K562 (cell line): ENCODE data around the gene COL26A1. TPM values are rescaled to one million over a fixed set of nuclear protein-coding genes. Genes with fewer than 3 reads are reported as not detected.

ENCODE experiments used
- ATF3 ChIP-seq, 2 experiments: fragments of 450-650 bp in 1 of 2; sonication (generic) in 1 of 2; formaldehyde crosslinking in 1 of 2; IDR thresholded peaks in 1 of 2; conservative IDR thresholded peaks in 1 of 2; 2 replicates each; pipeline versions ENCODE4 v1.6.1 to v1.8.1; 2016 to 2023; ENCODE audit warnings: mild to moderate bottlenecking in 2 of 2, moderate library complexity in 2 of 2, inconsistent platforms in 1 of 2, missing genetic modification reagents in 1 of 2
- CEBPZ ChIP-seq: fragments of 150-350 bp; IDR thresholded peaks from 2 replicates; pipeline ENCODE4 v1.6.1; 2014; ENCODE audit warnings: low read depth, mild to moderate bottlenecking, low read length, borderline replicate concordance
- CREM ChIP-seq: IDR thresholded peaks from 2 replicates; pipeline ENCODE4 v1.6.1; 2014; ENCODE audit warnings: antibody characterized with exemption, low read depth
- KLF1 ChIP-seq: fragments of 450-650 bp; IDR thresholded peaks from 2 replicates; pipeline ENCODE4 v1.6.1; 2016; ENCODE audit warnings: missing genetic modification characterization, missing compliant biosample characterization
- PATZ1 ChIP-seq: fragments of 250-450 bp; sonication (Bioruptor Pico); IDR thresholded peaks from 2 replicates; pipeline ENCODE4 v1.5.0; 2020; ENCODE audit warnings: mild to moderate bottlenecking, borderline replicate concordance
- RREB1 ChIP-seq: fragments of 250-450 bp; sonication (Bioruptor Pico); IDR thresholded peaks from 2 replicates; pipeline ENCODE4 v1.4.0; 2020
- SP2 ChIP-seq: IDR thresholded peaks from 2 replicates; pipeline ENCODE4 v1.6.1; 2011; ENCODE audit warnings: mild to moderate bottlenecking, low read depth, low read length, moderate library complexity; ENCODE audit not compliant: poor library complexity, severe bottlenecking; ENCODE audit errors: extremely low read depth
- USF2 ChIP-seq: sonication (generic); formaldehyde crosslinking; IDR thresholded peaks from 2 replicates; pipeline ENCODE4 v1.5.0; 2020; ENCODE audit warnings: missing genetic modification reagents
- YBX1 ChIP-seq: fragments of 450-650 bp; IDR thresholded peaks from 2 replicates; pipeline ENCODE4 v1.7.1; 2016; ENCODE audit warnings: mild to moderate bottlenecking
- polyA plus RNA-seq, 8 experiments: library from polyadenylated mRNA; depleted of rRNA in 4 of 8; stranded (reverse) in 5 of 8; unstranded in 3 of 8; fragments of >200 nt; fragmentation: Nextera tagmentation in 2 of 8; fragmentation: Illumina TruSeq in 1 of 8; extraction: Ambion mirVana in 2 of 8; extraction: Trizol in 1 of 8; gene quantifications; 2 replicates each; pipeline versions ENCODE4 v1.2.1 to v1.2.3, GENCODE V29; 2011 to 2014; ENCODE audit warnings: inconsistent platforms in 1 of 8, missing spikeins in 1 of 8
- total RNA-seq, 7 experiments: library from RNA; depleted of rRNA in 6 of 7; stranded (reverse); fragments of >200 nt in 6 of 7; fragmentation: Illumina TruSeq in 2 of 7; extraction: Trizol in 2 of 7; gene quantifications; 2 replicates each; pipeline versions ENCODE4 v1.2.1 to v1.2.3, GENCODE V29; 2011 to 2021; ENCODE audit warnings: low replicate concordance in 1 of 7

Gene COL26A1
- total and polyA plus RNA-seq, 9 of the 15 experiments (the other 6 are each of a cell fraction or from before 2014, with no cell fraction given): 0.04 to 0.39 (median 0.07) TPM; not detected in 5

GRCh38 chr7:101321491-101322401 lies 40.9 kb upstream of the COL26A1 start, which contains the start of gene IFT22 (continued):
- TF ChIP-seq CEBPZ (no peak), ATF3 (IDR thresholded peaks at IDR 0.05) (no peak), ATF3 (CRISPR knock-in tag; conservative IDR thresholded peaks at IDR 0.05) (no peak), KLF1 (tag) (no peak), YBX1 (no peak), SP2 (no peak), PATZ1 (CRISPR knock-in tag) (no peak), RREB1 (CRISPR knock-in tag) (no peak), CREM (peak; percentile 72), USF2 (CRISPR knock-in tag) (no peak)
